HepG2 (cell line): ENCODE data around the gene DOK1. TPM values are rescaled to one million over a fixed set of nuclear protein-coding genes. Genes with fewer than 3 reads are reported as not detected.

ENCODE experiments used
- CENPBD1 ChIP-seq: sonication (generic); formaldehyde crosslinking; IDR thresholded peaks from 2 replicates; pipeline ENCODE4 v1.8.0; 2022; ENCODE audit warnings: missing genetic modification reagents, low read depth, mild to moderate bottlenecking, borderline replicate concordance
- GLMP ChIP-seq: sonication (generic); formaldehyde crosslinking; IDR thresholded peaks from 2 replicates; pipeline ENCODE4 v1.9.0; 2021; ENCODE audit warnings: missing genetic modification reagents, mild to moderate bottlenecking, borderline replicate concordance
- HMGXB3 ChIP-seq: sonication (generic); formaldehyde crosslinking; IDR thresholded peaks from 2 replicates; pipeline ENCODE4 v1.4.0; 2020; ENCODE audit warnings: missing genetic modification reagents, borderline replicate concordance
- HOMEZ ChIP-seq: IDR thresholded peaks from 2 replicates; pipeline ENCODE4 v1.6.1; 2016; ENCODE audit warnings: low read depth
- IRF9 ChIP-seq: sonication (generic); formaldehyde crosslinking; IDR thresholded peaks from 2 replicates; pipeline ENCODE4 v1.8.0; 2022; ENCODE audit warnings: missing genetic modification reagents, mild to moderate bottlenecking, borderline replicate concordance
- NR2F6 ChIP-seq, 2 experiments: IDR thresholded peaks; 2 replicates each; pipeline ENCODE4 v1.6.1; 2016; ENCODE audit warnings: antibody characterized with exemption in 1 of 2, mild to moderate bottlenecking in 1 of 2
- POLR2A ChIP-seq, 2 experiments: IDR thresholded peaks; 2 replicates each; pipeline ENCODE4 v1.6.1; 2011; ENCODE audit warnings: low read depth in 2 of 2, low read length in 2 of 2, mild to moderate bottlenecking in 1 of 2, moderate library complexity in 1 of 2; ENCODE audit not compliant: insufficient read depth in 1 of 2
- XRCC5 ChIP-seq: fragments of 200-400 bp; formaldehyde crosslinking; optimal IDR thresholded peaks from 2 replicates; pipeline ENCODE3; 2017; ENCODE audit warnings: mild to moderate bottlenecking, low read length
- ZNF512B ChIP-seq: sonication (generic); formaldehyde crosslinking; IDR thresholded peaks from 2 replicates; pipeline ENCODE4 v1.5.1; 2020; ENCODE audit warnings: missing genetic modification reagents, mild to moderate bottlenecking, borderline replicate concordance
- ZNF644 ChIP-seq: IDR thresholded peaks from 2 replicates; pipeline ENCODE4 v1.6.1; 2016; ENCODE audit warnings: low read depth
- polyA plus RNA-seq, 8 experiments: library from polyadenylated mRNA; depleted of rRNA in 3 of 8; stranded (reverse) in 7 of 8; unstranded in 1 of 8; fragments of >200 nt; fragmentation: Illumina TruSeq in 4 of 8; extraction: Trizol in 4 of 8; gene quantifications; 2 replicates each; pipeline versions ENCODE4 v1.2.1 to v1.2.3, GENCODE V29; 2011 to 2016; ENCODE audit warnings: low read depth in 4 of 8, missing spikeins in 1 of 8, mixed read lengths in 1 of 8; ENCODE audit not compliant: insufficient read depth in 1 of 8
- total RNA-seq, 5 experiments: library from RNA; depleted of rRNA; stranded (reverse); fragments of >200 nt; fragmentation: Illumina TruSeq; extraction: Trizol; gene quantifications; 2 replicates each; pipeline ENCODE4 v1.2.3, GENCODE V29; 2016; ENCODE audit warnings: low read depth in 1 of 5

DOK1 gene
- total and polyA plus RNA-seq, 2 of the 13 experiments (the other 11 are each of a cell fraction or from before 2014, with no cell fraction given) = 0.53 to 0.74 TPM

GRCh38 chr2:74525717-74526648 lies 28.5 kb upstream of the DOK1 start, which contains the start of gene DQX1 (continued):
- TF ChIP-seq HMGXB3 (CRISPR knock-in tag) (peak; percentile 69; the same call in 1 of the 2 replicates), NR2F6 (IDR thresholded peaks at IDR 0.05) (no peak), NR2F6 (CRISPR knock-in tag; IDR thresholded peaks at IDR 0.05) (peak; percentile 64; the same call in 1 of the 2 replicates), XRCC5 (peak; percentile 63), IRF9 (peak; percentile 46), ZNF644 (CRISPR knock-in tag) (no peak), HOMEZ (CRISPR knock-in tag) (peak; percentile 87), CENPBD1 (CRISPR knock-in tag) (no peak), GLMP (CRISPR knock-in tag) (no peak), POLR2A (IDR thresholded peaks at IDR 0.05; ENCODE audit: insufficient read depth in 1 of 2, low read depth in 2 of 2, low read length in 2 of 2) (peak; percentile 98 to 99), ZNF512B (CRISPR knock-in tag) (no peak)
